ENCODE data around the gene ZAR1.

The ZAR1 gene

DNA sequence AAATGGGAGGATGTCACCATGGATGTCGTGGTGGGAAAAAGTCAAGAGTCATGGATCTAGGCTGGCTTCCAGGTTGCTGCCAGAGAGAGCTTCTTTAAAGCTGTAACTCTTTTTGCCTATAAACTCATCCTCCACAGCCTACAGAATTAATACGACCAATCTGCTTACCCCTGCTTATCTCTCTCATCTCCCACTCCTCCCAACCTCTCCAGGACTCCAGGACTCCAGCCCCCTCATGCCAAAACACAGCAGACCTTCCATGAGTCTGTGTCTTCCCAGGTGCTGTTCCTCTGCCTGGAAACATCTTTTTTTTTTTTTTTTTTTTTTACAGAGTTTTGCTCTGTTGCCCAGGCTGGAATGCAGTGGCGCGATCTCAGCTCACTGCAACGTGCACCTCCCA lies 22.2 kb upstream of the ZAR1 start:
- ChIA-PET POLR2A (no interaction called here), CTCF (interaction anchor here (0.6 kb wide), 1 partner anchor 79 kb away, joined by 3 read pairs; no protein-coding TSS in a partner anchor)
- TF ChIP-seq FOXA1 (IDR thresholded peaks at IDR 0.05) = no peak
- no peak for TF ChIP-seq CTBP1 (IDR thresholded peaks at IDR 0.05; ENCODE audit: borderline replicate concordance)
- TF ChIP-seq FOXK2 (IDR thresholded peaks at IDR 0.05) = no peak
- no peak for TF ChIP-seq ELF4 (IDR thresholded peaks at IDR 0.05)
- no peak for TF ChIP-seq SUZ12 (IDR thresholded peaks at IDR 0.05)
- TF ChIP-seq ZNF384 (IDR thresholded peaks at IDR 0.05) = no peak
- TF ChIP-seq TARDBP (IDR thresholded peaks at IDR 0.05) = no peak
- TF ChIP-seq, protein P1, sequence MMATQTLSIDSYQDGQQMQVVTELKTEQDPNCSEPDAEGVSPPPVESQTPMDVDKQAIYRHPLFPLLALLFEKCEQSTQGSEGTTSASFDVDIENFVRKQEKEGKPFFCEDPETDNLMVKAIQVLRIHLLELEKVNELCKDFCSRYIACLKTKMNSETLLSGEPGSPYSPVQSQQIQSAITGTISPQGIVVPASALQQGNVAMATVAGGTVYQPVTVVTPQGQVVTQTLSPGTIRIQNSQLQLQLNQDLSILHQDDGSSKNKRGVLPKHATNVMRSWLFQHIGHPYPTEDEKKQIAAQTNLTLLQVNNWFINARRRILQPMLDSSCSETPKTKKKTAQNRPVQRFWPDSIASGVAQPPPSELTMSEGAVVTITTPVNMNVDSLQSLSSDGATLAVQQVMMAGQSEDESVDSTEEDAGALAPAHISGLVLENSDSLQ (IDR thresholded peaks at IDR 0.05) = no peak
- TF ChIP-seq L3MBTL2 (conservative IDR thresholded peaks at IDR 0.05) = no peak
- no peak for TF ChIP-seq HDGF (IDR thresholded peaks at IDR 0.05; ENCODE audit: borderline replicate concordance)
- no peak for TF ChIP-seq SP1 (IDR thresholded peaks at IDR 0.05)
- TF ChIP-seq FOXM1 (IDR thresholded peaks at IDR 0.05; ENCODE audit: borderline replicate concordance) = no peak
- TF ChIP-seq NFRKB (IDR thresholded peaks at IDR 0.05) = no peak
- no peak for TF ChIP-seq LEF1 (IDR thresholded peaks at IDR 0.05; ENCODE audit: borderline replicate concordance)
- TF ChIP-seq BHLHE40 (IDR thresholded peaks at IDR 0.05; ENCODE audit: borderline replicate concordance) = no peak
- no peak for DNase-seq (ENCODE audit: extremely low spot score)

DNA sequence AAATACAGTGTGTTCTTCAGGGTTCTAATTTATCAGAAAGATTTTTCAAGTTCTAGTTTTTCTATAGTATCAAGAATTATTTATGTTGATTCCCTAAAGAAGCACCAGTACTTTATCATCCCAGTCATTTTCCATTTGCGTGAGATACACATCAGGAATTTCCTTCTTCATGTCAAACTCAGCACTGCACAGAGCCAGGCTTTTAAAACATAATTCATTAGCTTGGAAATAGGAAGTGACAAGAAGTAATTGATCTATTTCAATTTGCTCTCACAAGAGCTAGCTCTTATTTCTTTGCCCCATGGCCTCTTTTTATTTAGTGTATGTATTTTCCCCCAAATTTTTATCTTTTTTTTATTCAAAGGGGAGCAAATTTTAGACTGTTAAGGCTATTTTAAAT lies 19.9 kb upstream of the ZAR1 start:
- TF ChIP-seq, protein P1 (IDR thresholded peaks at IDR 0.05) = no peak
- TF ChIP-seq SP1 (IDR thresholded peaks at IDR 0.05) (no peak), ARNT (IDR thresholded peaks at IDR 0.05) (no peak), ZNF384 (IDR thresholded peaks at IDR 0.05) (no peak), ELF4 (IDR thresholded peaks at IDR 0.05) (no peak), CTBP1 (IDR thresholded peaks at IDR 0.05; ENCODE audit: borderline replicate concordance) (no peak), FOXA1 (IDR thresholded peaks at IDR 0.05) (no peak), LEF1 (IDR thresholded peaks at IDR 0.05; ENCODE audit: borderline replicate concordance) (no peak), TARDBP (IDR thresholded peaks at IDR 0.05) (no peak), FOXK2 (IDR thresholded peaks at IDR 0.05) (no peak), FOXM1 (IDR thresholded peaks at IDR 0.05; ENCODE audit: borderline replicate concordance) (no peak), L3MBTL2 (conservative IDR thresholded peaks at IDR 0.05) (no peak), BHLHE40 (IDR thresholded peaks at IDR 0.05; ENCODE audit: borderline replicate concordance) (no peak), HDGF (IDR thresholded peaks at IDR 0.05; ENCODE audit: borderline replicate concordance) (no peak), SUZ12 (IDR thresholded peaks at IDR 0.05) (no peak), NFRKB (IDR thresholded peaks at IDR 0.05) (no peak)
- no peak for DNase-seq (ENCODE audit: extremely low spot score)
- ChIA-PET CTCF (no interaction called here), POLR2A (no interaction called here)

DNA sequence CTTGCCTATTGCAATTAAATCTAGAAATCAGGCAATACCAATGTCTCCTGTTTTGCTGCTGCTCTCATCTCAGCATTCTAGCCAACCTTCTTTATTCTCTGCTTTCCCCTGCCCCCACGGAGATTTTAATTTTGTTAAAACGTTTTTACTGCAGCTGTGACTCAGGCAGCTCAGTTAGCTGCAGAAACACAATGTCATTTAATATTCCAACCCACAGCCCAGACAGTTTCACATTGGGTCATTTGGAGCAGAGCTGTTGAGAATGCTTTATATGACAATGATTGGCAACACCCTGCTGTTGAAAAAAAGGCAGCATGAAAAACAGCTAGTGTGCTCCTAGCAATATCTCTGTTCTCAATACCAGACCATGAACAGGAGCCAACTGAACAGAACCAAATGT lies 19.5 kb upstream of the ZAR1 start:
- TF ChIP-seq CTBP1 (IDR thresholded peaks at IDR 0.05; ENCODE audit: borderline replicate concordance) (no peak), TARDBP (IDR thresholded peaks at IDR 0.05) (no peak), L3MBTL2 (conservative IDR thresholded peaks at IDR 0.05) (no peak), BHLHE40 (IDR thresholded peaks at IDR 0.05; ENCODE audit: borderline replicate concordance) (no peak), HDGF (IDR thresholded peaks at IDR 0.05; ENCODE audit: borderline replicate concordance) (no peak), SUZ12 (IDR thresholded peaks at IDR 0.05) (no peak), ZNF384 (IDR thresholded peaks at IDR 0.05) (no peak), NFRKB (IDR thresholded peaks at IDR 0.05) (no peak), SP1 (IDR thresholded peaks at IDR 0.05) (no peak), ARNT (IDR thresholded peaks at IDR 0.05) (no peak), FOXM1 (IDR thresholded peaks at IDR 0.05; ENCODE audit: borderline replicate concordance) (no peak)
- TF ChIP-seq, protein P1 (IDR thresholded peaks at IDR 0.05) = no peak
- no peak for DNase-seq (ENCODE audit: extremely low spot score)
- CTCF ChIA-PET = no interaction called here
- POLR2A ChIA-PET = no interaction called here

DNA sequence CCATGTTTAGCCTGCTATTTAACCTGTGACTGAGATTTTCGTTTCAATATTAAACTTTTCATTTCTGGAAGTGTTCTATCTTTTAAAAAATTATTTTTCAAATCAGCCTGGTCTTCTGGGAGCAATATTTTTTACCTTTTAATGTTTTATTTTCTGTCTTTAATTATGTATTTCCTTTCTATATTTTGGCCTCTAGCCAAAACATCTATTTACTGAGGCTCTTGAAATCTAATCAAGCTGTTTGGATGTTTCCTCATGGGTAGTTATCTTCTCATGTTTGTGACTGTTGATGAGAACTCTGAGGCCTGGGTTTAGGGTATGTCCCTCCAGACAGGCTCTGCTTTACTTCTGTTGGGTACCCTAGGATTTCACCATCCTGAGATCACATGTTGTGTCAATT lies 17.3 kb upstream of the ZAR1 start:
- ChIA-PET POLR2A (no interaction called here), CTCF (no interaction called here)
- TF ChIP-seq ELF4 (IDR thresholded peaks at IDR 0.05) (no peak), NFRKB (IDR thresholded peaks at IDR 0.05) (no peak), FOXK2 (IDR thresholded peaks at IDR 0.05) (no peak), CTBP1 (IDR thresholded peaks at IDR 0.05; ENCODE audit: borderline replicate concordance) (no peak), HDGF (IDR thresholded peaks at IDR 0.05; ENCODE audit: borderline replicate concordance) (no peak), FOXM1 (IDR thresholded peaks at IDR 0.05; ENCODE audit: borderline replicate concordance) (no peak), L3MBTL2 (conservative IDR thresholded peaks at IDR 0.05) (no peak), ZNF384 (IDR thresholded peaks at IDR 0.05) (no peak), TARDBP (IDR thresholded peaks at IDR 0.05) (no peak), LEF1 (IDR thresholded peaks at IDR 0.05; ENCODE audit: borderline replicate concordance) (no peak)
- TF ChIP-seq, protein P1 (IDR thresholded peaks at IDR 0.05) = no peak
- no peak for DNase-seq (ENCODE audit: extremely low spot score)

DNA sequence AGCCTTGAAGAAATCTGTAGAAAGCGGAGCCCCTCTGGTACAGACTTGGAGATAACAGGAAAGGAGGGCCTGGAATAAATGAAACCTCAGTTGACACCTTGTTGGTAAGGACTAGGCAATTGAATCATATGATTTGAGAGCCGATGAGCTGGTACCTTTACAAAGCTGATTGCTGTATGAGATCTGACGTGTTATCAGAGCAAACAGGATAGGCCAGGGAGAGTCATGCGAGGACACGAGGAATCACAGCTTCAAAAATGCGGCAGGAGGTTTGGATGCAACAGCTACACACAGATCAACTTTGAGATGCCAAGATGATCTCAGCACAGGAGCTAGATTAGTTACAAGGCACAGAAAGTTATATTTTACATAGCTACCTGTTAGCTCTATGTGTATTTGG lies 14.3 kb upstream of the ZAR1 start:
- DNase-seq (ENCODE audit: extremely low spot score) = no peak
- ChIA-PET CTCF (interaction anchor here (1.6 kb wide), 1 partner anchor 11 kb away, joined by 8 read pairs; no protein-coding TSS in a partner anchor), POLR2A (no interaction called here)
- TF ChIP-seq LEF1 (IDR thresholded peaks at IDR 0.05; ENCODE audit: borderline replicate concordance) (no peak), FOXK2 (IDR thresholded peaks at IDR 0.05) (no peak), ZNF384 (IDR thresholded peaks at IDR 0.05) (no peak), ARNT (IDR thresholded peaks at IDR 0.05) (no peak), FOXA1 (IDR thresholded peaks at IDR 0.05) (no peak), SUZ12 (IDR thresholded peaks at IDR 0.05) (no peak), SP1 (IDR thresholded peaks at IDR 0.05) (no peak), HDGF (IDR thresholded peaks at IDR 0.05; ENCODE audit: borderline replicate concordance) (no peak), TARDBP (IDR thresholded peaks at IDR 0.05) (no peak), ELF4 (IDR thresholded peaks at IDR 0.05) (no peak), FOXM1 (IDR thresholded peaks at IDR 0.05; ENCODE audit: borderline replicate concordance) (no peak), NFRKB (IDR thresholded peaks at IDR 0.05) (no peak), CTBP1 (IDR thresholded peaks at IDR 0.05; ENCODE audit: borderline replicate concordance) (no peak), BHLHE40 (IDR thresholded peaks at IDR 0.05; ENCODE audit: borderline replicate concordance) (no peak), L3MBTL2 (conservative IDR thresholded peaks at IDR 0.05) (no peak)

All from HEK293T (cell line).